ENCODE measurements around the gene ITPK1. TPM values are rescaled to one million over a fixed set of nuclear protein-coding genes. Genes with fewer than 3 reads are reported as not detected.

The ITPK1 gene
- polyA plus RNA-seq, 1 of the 3 experiments (the other 2 are of a cell fraction): 23.2 TPM

DNA sequence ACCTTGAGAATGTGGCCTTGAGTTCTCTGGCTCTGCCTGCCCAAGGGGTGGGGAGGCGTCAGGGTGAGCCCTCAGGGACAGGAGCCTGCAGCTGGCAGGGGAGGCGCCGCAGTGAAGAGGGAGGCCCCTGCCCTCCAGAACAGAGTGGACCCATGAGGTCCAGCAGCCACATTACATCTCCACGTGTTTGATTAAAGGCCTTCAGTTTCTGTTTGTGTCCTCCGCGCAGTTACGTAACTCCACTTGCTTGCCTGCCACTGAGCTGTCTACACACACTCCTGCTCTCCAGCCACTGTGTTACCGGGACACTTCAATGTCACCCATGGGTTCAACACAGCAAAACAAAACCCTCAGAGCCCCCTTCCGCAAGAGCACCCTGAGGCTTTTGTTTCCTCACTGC is 122.4 kb downstream of the ITPK1 start:
- POLR2A ChIA-PET: no interaction called here
- H3K27ac ChIP-seq (ENCODE audit: low read depth in 2 of 2, low read length in 1 of 2): peak overlapping the region in 1 of 2 experiments; percentile 36; a peak in 1 of 4 replicates
- H3K4me3 ChIP-seq (ENCODE audit: low read depth in 2 of 2, low read length in 1 of 2): no peak overlapping the region
- WGBS (ENCODE audit: low lambda C conversion rate): 95% methylated on average over 8 of the region's 9 CpGs
- TF ChIP-seq GATA2 (CRISPR knock-in tag; IDR thresholded peaks at IDR 0.05) (no peak), IRF3 (IDR thresholded peaks at IDR 0.05; ENCODE audit: low read depth, low read length) (no peak)
- H3K9me3 ChIP-seq: no peaks in the 10 kb centered on the region
- H3K27me3 ChIP-seq (ENCODE audit: insufficient read depth): no peaks in the 10 kb centered on the region
- H3K4me1 ChIP-seq (ENCODE audit: control insufficient read depth in 1 of 2, insufficient read depth in 2 of 2, low read depth in 1 of 2, low read length in 1 of 2): peaks cover 3 to 80% of the 10 kb centered on the region in 2 experiments; a peak in 2 of 4 replicates
- no peak overlapping the region for H2AFZ ChIP-seq (ENCODE audit: low read depth)
- H3K36me3 ChIP-seq (replicated peaks in 1 of 2; ENCODE audit: control insufficient read depth in 1 of 2, insufficient read depth in 2 of 2, low read length in 1 of 2): peaks cover 0 to 6% of the 10 kb centered on the region in 2 experiments
- no peak overlapping the region for H3K4me2 ChIP-seq
- no peaks in the 10 kb centered on the region for H3F3A ChIP-seq (replicated peaks; ENCODE audit: insufficient read depth)
- CTCF ChIA-PET: interaction anchor here (0.6 to 3.3 kb wide), 5 partner anchors 11 to 167 kb away, joined by 3 to 19 read pairs (median 4); no protein-coding TSS in a partner anchor
- H3K9ac ChIP-seq: no peak overlapping the region
- no peaks in the 10 kb centered on the region for H4K20me1 ChIP-seq (ENCODE audit: insufficient read depth)
- no peaks in the 10 kb centered on the region for H3K79me2 ChIP-seq (ENCODE audit: insufficient read depth)
- no peak for DNase-seq
- H3K9me2 ChIP-seq: no peaks in the 10 kb centered on the region

DNA sequence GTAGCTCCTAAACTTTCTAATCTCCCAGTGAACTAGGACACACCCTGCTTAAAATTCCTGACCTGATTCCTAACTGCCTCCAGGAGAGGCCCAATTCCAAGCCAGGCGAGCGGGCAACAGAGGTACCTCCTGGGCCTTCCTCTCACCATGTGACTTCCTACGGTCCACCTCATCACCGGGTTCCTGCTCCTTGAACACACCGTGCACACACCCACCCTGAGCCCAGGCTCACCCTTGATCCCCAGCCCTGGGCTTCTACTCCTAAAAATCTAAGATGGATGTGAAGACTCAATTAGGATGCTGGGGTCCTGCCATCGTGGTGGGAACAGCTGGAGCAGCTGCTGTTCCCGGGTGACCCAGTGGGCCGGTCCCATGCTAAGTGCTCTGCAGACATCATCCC is 124.2 kb downstream of the ITPK1 start:
- Histone ChIP-seq H3K4me3 (ENCODE audit: low read depth in 2 of 2, low read length in 1 of 2) (no peak overlapping the region), H3K27me3 (ENCODE audit: insufficient read depth) (no peaks in the 10 kb centered on the region), H3K79me2 (ENCODE audit: insufficient read depth) (no peaks in the 10 kb centered on the region), H3K9me2 (no peaks in the 10 kb centered on the region), H3K4me2 (no peak overlapping the region), H3K4me1 (ENCODE audit: control insufficient read depth in 1 of 2, insufficient read depth in 2 of 2, low read depth in 1 of 2, low read length in 1 of 2) (peaks cover 0 to 82% of the 10 kb centered on the region in 2 experiments; a peak in 2 of 4 replicates), H4K20me1 (ENCODE audit: insufficient read depth) (no peaks in the 10 kb centered on the region), H3K27ac (ENCODE audit: low read depth in 2 of 2, low read length in 1 of 2) (peak overlapping the region in 1 of 2 experiments; percentile 97; a peak in 2 of 4 replicates), H3K9ac (no peak overlapping the region), H3K9me3 (no peaks in the 10 kb centered on the region), H2AFZ (ENCODE audit: low read depth) (no peak overlapping the region), H3F3A (replicated peaks; ENCODE audit: insufficient read depth) (no peaks in the 10 kb centered on the region), H3K36me3 (replicated peaks in 1 of 2; ENCODE audit: control insufficient read depth in 1 of 2, insufficient read depth in 2 of 2, low read length in 1 of 2) (peaks cover 0 to 6% of the 10 kb centered on the region in 2 experiments)
- ChIA-PET CTCF (interaction anchor here (1.2 to 3.3 kb wide), 8 partner anchors 13 to 124 kb away, joined by 3 to 19 read pairs (median 6); partner anchors contain the start of gene ITPK1), POLR2A (interaction anchor here (0.8 to 1.8 kb wide), 6 partner anchors 12 to 123 kb away, joined by 3 to 7 read pairs (median 4); no protein-coding TSS in a partner anchor)
- no peak for DNase-seq
- TF ChIP-seq ELF1 (IDR thresholded peaks at IDR 0.05) (no peak), SIN3A (IDR thresholded peaks at IDR 0.05; ENCODE audit: borderline replicate concordance, low read depth, low read length) (no peak), USF1 (IDR thresholded peaks at IDR 0.05; ENCODE audit: borderline replicate concordance, low read depth) (no peak), YY1 (IDR thresholded peaks at IDR 0.05; ENCODE audit: low read depth) (no peak), RXRA (IDR thresholded peaks at IDR 0.05; ENCODE audit: borderline replicate concordance, low read depth) (no peak), MEF2A (IDR thresholded peaks at IDR 0.05; ENCODE audit: borderline replicate concordance, low read depth) (no peak), FOXJ3 (CRISPR knock-in tag; IDR thresholded peaks at IDR 0.05) (no peak), RAD21 (IDR thresholded peaks at IDR 0.05; ENCODE audit: low read length) (no peak), EZH2phosphoT487 (IDR thresholded peaks at IDR 0.05; ENCODE audit: borderline replicate concordance, low read depth) (no peak), TEAD4 (IDR thresholded peaks at IDR 0.05; ENCODE audit: borderline replicate concordance, insufficient read depth) (no peak), NFIC (IDR thresholded peaks at IDR 0.05; ENCODE audit: borderline replicate concordance) (no peak), SMC3 (IDR thresholded peaks at IDR 0.05; ENCODE audit: low read depth, low read length) (no peak), POLR2AphosphoS5 (IDR thresholded peaks at IDR 0.05; ENCODE audit: low read depth, low read length) (no peak), TCF12 (IDR thresholded peaks at IDR 0.05) (no peak), JUND (IDR thresholded peaks at IDR 0.05) (no peak)
- TF ChIP-seq, protein P1, sequence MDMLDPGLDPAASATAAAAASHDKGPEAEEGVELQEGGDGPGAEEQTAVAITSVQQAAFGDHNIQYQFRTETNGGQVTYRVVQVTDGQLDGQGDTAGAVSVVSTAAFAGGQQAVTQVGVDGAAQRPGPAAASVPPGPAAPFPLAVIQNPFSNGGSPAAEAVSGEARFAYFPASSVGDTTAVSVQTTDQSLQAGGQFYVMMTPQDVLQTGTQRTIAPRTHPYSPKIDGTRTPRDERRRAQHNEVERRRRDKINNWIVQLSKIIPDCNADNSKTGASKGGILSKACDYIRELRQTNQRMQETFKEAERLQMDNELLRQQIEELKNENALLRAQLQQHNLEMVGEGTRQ (IDR thresholded peaks at IDR 0.05; ENCODE audit: borderline replicate concordance, low read depth, low read length): no peak
- TF ChIP-seq, protein P2, sequence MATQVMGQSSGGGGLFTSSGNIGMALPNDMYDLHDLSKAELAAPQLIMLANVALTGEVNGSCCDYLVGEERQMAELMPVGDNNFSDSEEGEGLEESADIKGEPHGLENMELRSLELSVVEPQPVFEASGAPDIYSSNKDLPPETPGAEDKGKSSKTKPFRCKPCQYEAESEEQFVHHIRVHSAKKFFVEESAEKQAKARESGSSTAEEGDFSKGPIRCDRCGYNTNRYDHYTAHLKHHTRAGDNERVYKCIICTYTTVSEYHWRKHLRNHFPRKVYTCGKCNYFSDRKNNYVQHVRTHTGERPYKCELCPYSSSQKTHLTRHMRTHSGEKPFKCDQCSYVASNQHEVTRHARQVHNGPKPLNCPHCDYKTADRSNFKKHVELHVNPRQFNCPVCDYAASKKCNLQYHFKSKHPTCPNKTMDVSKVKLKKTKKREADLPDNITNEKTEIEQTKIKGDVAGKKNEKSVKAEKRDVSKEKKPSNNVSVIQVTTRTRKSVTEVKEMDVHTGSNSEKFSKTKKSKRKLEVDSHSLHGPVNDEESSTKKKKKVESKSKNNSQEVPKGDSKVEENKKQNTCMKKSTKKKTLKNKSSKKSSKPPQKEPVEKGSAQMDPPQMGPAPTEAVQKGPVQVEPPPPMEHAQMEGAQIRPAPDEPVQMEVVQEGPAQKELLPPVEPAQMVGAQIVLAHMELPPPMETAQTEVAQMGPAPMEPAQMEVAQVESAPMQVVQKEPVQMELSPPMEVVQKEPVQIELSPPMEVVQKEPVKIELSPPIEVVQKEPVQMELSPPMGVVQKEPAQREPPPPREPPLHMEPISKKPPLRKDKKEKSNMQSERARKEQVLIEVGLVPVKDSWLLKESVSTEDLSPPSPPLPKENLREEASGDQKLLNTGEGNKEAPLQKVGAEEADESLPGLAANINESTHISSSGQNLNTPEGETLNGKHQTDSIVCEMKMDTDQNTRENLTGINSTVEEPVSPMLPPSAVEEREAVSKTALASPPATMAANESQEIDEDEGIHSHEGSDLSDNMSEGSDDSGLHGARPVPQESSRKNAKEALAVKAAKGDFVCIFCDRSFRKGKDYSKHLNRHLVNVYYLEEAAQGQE (IDR thresholded peaks at IDR 0.05; ENCODE audit: low read depth, low read length): no peak
- 93% methylated on average over 8 of the region's 8 CpGs for WGBS (ENCODE audit: low lambda C conversion rate)

All from SK-N-SH (cell line).